ENCODE data around the gene STK39.
"Not testable (repeated sequence)": the region's sequence is repeated elsewhere in the genome, so short reads cannot be mapped to it uniquely, and the experiment has no call there.

The STK39 gene

GRCh38 chr2:168135630-168136029 is 111.8 kb downstream of the STK39 start:
- DNase-seq (ENCODE audit: low spot score), result no peak

GRCh38 chr2:168135121-168135520 is 112.3 kb downstream of the STK39 start:
- no peak for DNase-seq (ENCODE audit: low spot score)

- no peak for DNase-seq (ENCODE audit: low spot score)
These were observed 112.9 kb downstream of the STK39 start for GRCh38 chr2:168134485-168134884.

- no peak for DNase-seq (ENCODE audit: low spot score)
These were observed 115.0 kb downstream of the STK39 start for GRCh38 chr2:168132389-168132788.

DNA sequence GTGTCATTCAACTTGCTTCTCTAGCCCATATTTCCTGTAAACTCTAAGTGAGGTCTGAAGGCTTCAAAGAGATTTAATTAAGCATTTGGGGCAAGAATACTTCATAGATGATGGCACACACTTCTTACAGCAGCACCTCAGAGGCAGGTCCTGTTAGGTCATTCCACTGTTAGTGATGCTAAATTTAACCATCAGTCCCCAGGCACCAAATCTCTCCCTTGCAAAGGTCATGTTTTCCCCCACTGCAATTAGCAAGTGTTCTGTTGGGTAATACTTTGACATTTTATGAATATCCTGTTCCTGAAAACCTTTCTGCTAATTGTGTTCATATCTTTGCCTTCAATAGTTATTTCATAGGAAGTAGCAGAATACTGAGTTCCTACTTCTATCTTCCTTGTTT is 117.0 kb downstream of the STK39 start:
- no peak for DNase-seq (ENCODE audit: low spot score)

DNA sequence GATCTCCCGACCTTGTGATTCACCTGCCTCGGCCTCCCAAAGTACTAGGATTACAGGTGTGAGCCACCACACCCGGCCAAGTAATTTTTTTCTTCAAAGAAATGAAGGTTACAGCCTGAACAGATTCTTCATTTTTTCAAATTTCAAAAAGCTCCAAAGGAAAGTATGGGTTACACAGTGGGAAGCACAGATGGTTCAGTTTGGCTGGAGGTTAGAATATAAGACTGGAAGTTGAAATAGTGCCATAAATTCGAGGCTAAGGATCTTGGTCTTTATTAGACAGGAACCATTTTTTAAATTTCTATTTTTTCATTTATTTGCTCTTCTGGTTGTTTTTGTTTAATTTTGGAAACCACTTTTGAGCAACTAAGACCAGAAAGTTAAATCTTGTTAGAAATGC is 120.0 kb downstream of the STK39 start:
- DNase-seq (ENCODE audit: low spot score), result no peak

DNA sequence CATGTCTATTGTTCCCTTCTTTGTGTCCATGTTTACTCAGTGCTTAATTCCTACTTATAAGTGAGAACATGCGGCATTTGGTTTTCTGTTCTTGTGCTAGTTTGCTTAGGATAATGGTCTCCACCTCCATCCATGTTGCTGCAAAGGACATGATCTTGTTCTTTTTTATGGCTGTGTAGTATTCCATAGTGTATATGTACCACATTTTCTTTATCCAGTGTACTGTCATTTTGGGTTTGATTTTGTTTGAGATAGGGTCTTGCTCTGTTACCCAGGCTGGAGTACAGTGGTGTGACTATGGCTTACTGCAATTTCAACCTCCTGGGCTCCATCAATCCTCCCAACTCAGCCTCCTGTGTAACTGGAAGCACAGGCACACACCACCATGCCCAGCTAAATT is 125.2 kb downstream of the STK39 start:
- not testable (repeated sequence) for DNase-seq (ENCODE audit: low spot score)

DNA sequence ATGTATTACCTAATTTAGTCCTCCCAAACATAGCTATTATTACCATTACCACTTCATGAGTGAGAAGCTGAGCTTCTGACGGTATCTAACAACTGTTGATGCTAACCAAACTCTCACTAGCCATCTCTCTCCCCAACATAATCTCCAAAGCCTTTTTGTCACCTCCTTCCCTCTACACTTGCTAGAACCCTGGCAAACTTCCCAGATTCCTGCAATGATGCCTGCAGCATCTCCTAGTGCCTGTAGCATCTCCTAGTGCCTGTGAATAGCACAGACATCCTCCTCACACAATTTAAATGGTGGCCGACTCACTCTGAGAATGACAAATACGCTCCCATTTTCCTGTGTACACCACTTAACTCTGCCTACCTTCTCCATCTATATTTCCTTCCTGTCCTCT is 126.7 kb downstream of the STK39 start:
- DNase-seq (ENCODE audit: low spot score), result no peak

DNA sequence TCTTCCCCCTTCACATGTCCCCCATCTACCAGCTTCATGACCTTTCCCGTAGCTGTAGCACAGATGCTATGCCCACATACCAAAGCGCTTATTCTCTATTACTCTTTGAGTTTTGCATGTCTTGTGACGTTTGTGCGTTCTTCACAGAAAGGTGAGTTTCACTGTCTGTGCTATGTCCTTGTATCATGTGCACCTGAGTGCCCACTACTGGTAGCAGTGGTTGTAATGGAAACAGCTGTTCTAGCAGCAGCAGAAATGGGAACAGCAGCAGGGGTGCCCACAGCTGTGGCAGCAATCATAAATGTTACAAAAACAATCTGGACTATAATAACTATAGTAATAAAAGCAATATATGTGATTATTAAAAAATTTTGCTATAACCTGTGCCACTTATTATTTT is 127.1 kb downstream of the STK39 start:
- DNase-seq (ENCODE audit: low spot score), result no peak

GRCh38 chr2:168119515-168120141 is 127.8 kb downstream of the STK39 start:
- no peak for DNase-seq (ENCODE audit: low spot score)

DNA sequence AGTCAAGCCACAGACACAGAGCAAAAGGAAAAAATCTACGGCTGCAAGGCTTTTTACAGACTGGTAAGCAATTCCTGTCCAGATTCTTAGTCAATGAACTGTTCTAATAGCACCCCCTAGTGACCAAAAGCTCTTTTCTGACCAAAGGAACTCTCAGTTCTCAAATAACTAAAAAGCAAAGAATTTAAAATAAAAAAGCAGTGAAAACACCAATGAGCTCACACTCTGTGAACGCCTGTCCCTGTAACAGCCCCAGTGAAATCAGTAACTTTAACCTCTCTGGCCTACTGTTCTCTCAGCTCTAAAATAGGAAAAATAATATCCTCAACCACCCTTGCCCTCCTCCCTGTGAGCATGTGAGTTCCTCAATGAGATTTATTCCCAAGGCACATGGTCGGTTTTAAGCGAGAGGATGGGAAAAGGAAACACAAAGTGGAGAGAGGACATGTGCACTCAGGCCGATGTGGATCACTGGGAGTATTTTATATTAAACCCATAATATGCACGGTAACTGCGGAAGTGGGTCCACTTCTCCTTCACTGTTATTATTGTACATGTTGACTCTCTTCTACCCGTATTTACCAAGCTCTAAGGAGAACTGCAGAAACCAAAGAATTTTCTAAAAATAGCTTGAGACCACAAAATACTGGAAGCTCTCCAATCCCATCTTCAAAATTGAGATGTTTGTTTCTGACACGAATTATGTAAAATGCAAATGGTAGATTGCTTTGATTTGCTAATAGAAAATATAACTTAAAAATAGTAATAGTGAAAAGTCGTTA is 128.5 kb downstream of the STK39 start:
- DNase-seq (ENCODE audit: low spot score), result peak; percentile 48

- no peak for DNase-seq (ENCODE audit: low spot score)
These were observed 130.9 kb downstream of the STK39 start for GRCh38 chr2:168116448-168116847.

GRCh38 chr2:168114619-168115018 is 132.8 kb downstream of the STK39 start:
- DNase-seq (ENCODE audit: low spot score), result no peak

GRCh38 chr2:168114040-168114439 is 133.4 kb downstream of the STK39 start:
- no peak for DNase-seq (ENCODE audit: low spot score)

GRCh38 chr2:168107322-168107721 is 140.1 kb downstream of the STK39 start:
- no peak for DNase-seq (ENCODE audit: low spot score)

- no peak for DNase-seq (ENCODE audit: low spot score)
These were observed 142.2 kb downstream of the STK39 start for GRCh38 chr2:168105127-168105683.

DNA sequence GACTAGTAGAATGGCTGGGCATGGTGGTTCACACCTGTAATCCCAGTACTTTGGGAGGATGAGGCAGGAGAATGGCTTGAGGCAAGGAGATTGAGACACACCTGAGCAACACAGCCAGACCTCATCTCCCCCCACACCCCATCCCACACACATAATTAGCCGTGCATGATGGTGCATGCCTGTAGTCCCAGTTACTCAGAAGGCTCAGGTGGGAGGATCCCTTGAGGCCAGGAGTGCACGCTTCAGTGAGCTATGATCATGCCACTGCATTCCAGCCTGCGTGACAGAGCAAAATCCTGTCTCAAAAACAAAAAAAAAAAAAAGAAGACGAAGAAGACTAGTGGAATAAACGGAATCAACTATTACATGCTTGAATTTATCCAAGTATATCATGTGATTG is 150.0 kb downstream of the STK39 start:
- no peak for DNase-seq (ENCODE audit: low spot score)

GRCh38 chr2:168096158-168096557 is 151.2 kb downstream of the STK39 start:
- DNase-seq (ENCODE audit: low spot score), result no peak

GRCh38 chr2:168091986-168092385 is 155.4 kb downstream of the STK39 start:
- no peak for DNase-seq (ENCODE audit: low spot score)

GRCh38 chr2:168090366-168091135 is 156.8 kb downstream of the STK39 start:
- no peak for DNase-seq (ENCODE audit: low spot score)

DNA sequence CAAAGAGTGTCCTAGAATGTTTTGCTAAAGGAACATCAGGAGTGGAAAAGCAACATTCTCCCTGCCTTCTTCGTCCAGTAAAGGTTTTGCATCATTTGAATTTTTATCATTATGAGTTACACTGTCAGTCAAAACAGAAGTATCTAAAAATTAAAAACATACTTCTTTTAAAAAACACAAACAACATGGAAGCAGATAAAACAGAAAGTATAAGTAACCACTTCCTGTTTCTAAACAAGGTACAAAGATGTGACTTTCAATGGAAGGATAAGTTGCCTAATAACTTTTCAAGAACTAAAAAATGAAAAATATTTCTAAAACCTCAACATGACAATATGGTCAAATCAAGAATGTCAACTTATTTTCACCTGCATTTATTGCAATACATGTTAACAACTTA is 158.2 kb downstream of the STK39 start:
- DNase-seq (ENCODE audit: low spot score), result no peak

DNA sequence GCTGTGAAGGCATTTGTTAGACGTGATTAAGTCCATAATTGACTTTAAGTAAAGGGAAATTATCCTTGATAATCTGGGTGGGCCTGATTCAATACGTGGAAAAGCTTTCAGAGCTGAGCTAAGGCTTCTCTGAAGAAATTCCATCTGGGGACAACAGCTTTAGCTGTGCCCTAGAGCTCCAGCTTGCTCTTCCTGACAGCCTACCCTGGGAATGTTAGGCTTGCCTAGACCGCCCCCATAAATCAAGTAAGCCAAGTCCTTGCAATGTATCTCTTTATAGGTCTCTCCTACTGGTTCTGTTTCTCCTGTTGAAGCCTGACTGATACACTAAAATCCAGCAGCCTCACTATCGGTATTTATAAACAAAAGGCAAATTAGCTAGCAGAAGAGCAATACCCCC is 160.0 kb downstream of the STK39 start:
- DNase-seq (ENCODE audit: low spot score), result no peak

GRCh38 chr2:168086851-168087250 is 160.5 kb downstream of the STK39 start:
- no peak for DNase-seq (ENCODE audit: low spot score)

Data from ecto neural progenitor cell (in vitro differentiated cells).